Heart left ventricle (tissue), 16 donors: ENCODE data around the gene LCN10. TPM values are rescaled to one million over a fixed set of nuclear protein-coding genes. Genes with fewer than 3 reads are reported as not detected.
A peak's percentile ranks its signal among the peaks of the same experiment; 100 is the strongest.

Experiments used
- ATAC-seq, 4 donors: fragments of 200-7000 bp; cut with Tn5 transposase; one replicate each; pipeline ENCODE4 v1.9.1; 2020 to 2022; ENCODE audit warnings: moderate library complexity in 4 of 4, mild to moderate bottlenecking in 3 of 4, moderate number of reproducible peaks in 1 of 4
- DNase-seq, 5 donors: peaks; one replicate each; pipeline ENCODE4 v3.0.0-alpha.2; 2020
- H3K27ac ChIP-seq, 12 donors: fragments of 200-600 bp; sonication (generic) in 4 of 12; one replicate each; pipeline versions ENCODE4 v1.5.0 to v1.8.0; 2016 to 2022; ENCODE audit warnings: mild to moderate bottlenecking in 2 of 12
- H3K27me3 ChIP-seq, 9 donors: fragments of 200-600 bp; sonication (generic) in 2 of 9; one replicate each; pipeline versions ENCODE4 v1.5.1 to v1.8.0; 2016 to 2022; ENCODE audit warnings: mild to moderate bottlenecking in 3 of 9
- H3K36me3 ChIP-seq, 9 donors: fragments of 200-600 bp; sonication (generic) in 2 of 9; one replicate each; pipeline versions ENCODE4 v1.5.0 to v1.8.0; 2018 to 2022; ENCODE audit warnings: mild to moderate bottlenecking in 2 of 9
- H3K4me1 ChIP-seq, 12 donors: fragments of 200-600 bp; sonication (generic) in 4 of 12; one replicate each; pipeline versions ENCODE4 v1.5.0 to v1.8.0; 2016 to 2022; ENCODE audit warnings: mild to moderate bottlenecking in 3 of 12
- H3K4me3 ChIP-seq, 12 donors: fragments of 200-600 bp; sonication (generic) in 4 of 12; one replicate each; pipeline versions ENCODE4 v1.5.0 to v1.8.0; 2017 to 2022; ENCODE audit warnings: mild to moderate bottlenecking in 9 of 12, moderate library complexity in 4 of 12
- H3K9me3 ChIP-seq, 12 donors: fragments of 200-600 bp; sonication (generic) in 4 of 12; one replicate each; pipeline versions ENCODE4 v1.5.0 to v1.8.0; 2016 to 2022; ENCODE audit warnings: mild to moderate bottlenecking in 1 of 12
- POLR2A ChIP-seq, 2 donors: fragments of 450-650 bp; IDR thresholded peaks; one replicate each; pipeline ENCODE4 v1.6.1; 2017; ENCODE audit warnings: antibody characterized with exemption in 2 of 2, mild to moderate bottlenecking in 2 of 2, moderate library complexity in 2 of 2
- WGBS, 4 donors: extraction: QIAGEN DNeasy Blood & Tissue Kit in 2 of 4; methylation state at CpG; one replicate each; pipeline versions ENCODE4 v1.1.5 to v1.1.7; 2013 to 2018; 5-methylcytosine and 5-hydroxymethylcytosine counted together
- intact Hi-C, 10 donors: fragments of 100-400 bp; cut with DNase I; formaldehyde crosslinking; loops; one replicate each; pipeline versions ENCODE4 v1.11.1 to v1.14.2; 2022
- polyA plus RNA-seq, 2 donors: library from polyadenylated mRNA; stranded (reverse); fragments of 200-250 nt; gene quantifications; one replicate each; pipeline ENCODE4 v1.2.3, GENCODE V29; 2013
- total RNA-seq, 9 donors: library from RNA; depleted of rRNA in 2 of 9; stranded (reverse); fragments of >200 nt in 2 of 9; fragmentation: NEBNext Ultra II Directional in 3 of 9; extraction: Animal tissue kit (Norgen Biotek cat#: 25700) in 3 of 9; gene quantifications; one replicate each; pipeline versions ENCODE4 v1.1.0 to v1.2.4, GENCODE V29; 2016 to 2023
- TF ChIP-seq, protein P1 (sequence below), 12 donors: fragments of 200-600 bp; sonication (generic) in 4 of 12; IDR thresholded peaks; one replicate each; pipeline versions ENCODE4 v1.5.0 to v1.8.0; 2018 to 2022; ENCODE audit warnings: antibody characterized with exemption in 12 of 12, mild to moderate bottlenecking in 5 of 12
- donor health status: ischemic (EF 13 %, LVEDD 7.1; RV severe dilation, severe dysfunction).
- donor health status: healthy with polysubstance abuse.
- donor health status: DM: no; HTN: yes; CAD: no.
- donor health status: DM: no; HTN: no; CAD: no.
- donor health status: ischemic (EF 25% LVEDD 6.9; RV normal size, moderate dysfunction).
- donor health status: ischemic (EF 25% LVEDD 5.7; RV mildly dilated, moderate dysfunction).
- donor health status: healthy.
- donor health status: DM: yes; HTN: yes; CAD: no.
- donor health status: ischemic (EF 35%, LVEDD 5.7; RV mildly dilated, moderate dysfunction).
- donor health status: nonischemic (EF 11% LVEDD 7.7; RV severe dilation, severe dysfunction).
- donor health status: DM: yes; HTN: yes; CAD: no.
- donor health status: PGD.
- donor health status: ischemic (EF 29% LVEDD 5.4; RV normal size, mild dysfunction).
- donor health status: nonischemic (EF 23%, LVEDD 6.1; RV moderate dilation, normal function).

Gene LCN10
- total and polyA plus RNA-seq, 11 donors: 0.50 to 40.7 (median 10.5) TPM

DNA sequence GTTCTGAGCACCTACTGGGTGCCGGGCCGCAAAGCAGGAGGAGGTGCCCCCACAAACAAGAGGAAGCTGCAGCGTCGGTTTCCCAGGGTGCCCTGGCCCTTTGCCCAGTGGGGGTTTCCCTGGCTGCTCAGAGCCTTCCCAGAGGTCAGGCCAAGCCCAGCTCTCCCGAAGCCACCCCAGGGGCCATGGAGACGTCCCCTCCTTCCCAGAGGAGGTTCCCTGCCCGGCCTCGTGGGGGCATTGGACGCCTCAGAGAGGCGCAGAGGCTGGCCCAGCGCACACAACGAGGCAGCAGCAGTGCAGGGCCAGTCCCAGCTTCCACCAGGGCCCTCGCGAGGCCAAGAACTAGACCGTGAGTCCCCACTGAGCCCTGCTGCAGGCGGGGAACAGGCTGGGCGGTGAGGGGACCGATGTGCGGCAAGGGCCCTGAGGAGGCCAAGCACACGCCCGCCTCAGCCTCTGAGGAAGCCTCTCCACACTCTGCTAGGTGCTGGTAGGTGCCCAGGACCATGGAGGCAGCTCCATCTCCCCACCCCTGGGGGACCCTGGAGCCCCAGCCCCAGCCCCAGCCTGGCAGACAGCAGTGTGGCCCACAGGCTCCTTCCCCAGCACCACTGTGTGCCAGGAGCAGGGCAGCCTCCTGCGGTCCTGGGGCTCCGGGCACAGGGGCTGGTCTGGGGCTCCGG lies 23.4 kb downstream of the LCN10 start:
- Histone ChIP-seq H3K4me1 (peaks cover 4 to 77% (median 48%) of the 10 kb centered on the region in 12 donors), H3K36me3 (peaks cover 3 to 34% (median 25%) of the 10 kb centered on the region in 9 donors), H3K27ac (peak overlapping the region in 10 of 12 donors; percentile 8 to 62 (median 48)), H3K27me3 (no peaks in the 10 kb centered on the region), H3K4me3 (no peak overlapping the region), H3K9me3 (no peaks in the 10 kb centered on the region)
- DNase-seq (peak in 2 of 5 donors; percentile 41 to 57), ATAC-seq (peak in 2 of 4 donors; percentile 0 to 11)
- intact Hi-C loops: no loop called here
- no peak for TF ChIP-seq POLR2A (IDR thresholded peaks at IDR 0.05)
- TF ChIP-seq, protein P1, sequence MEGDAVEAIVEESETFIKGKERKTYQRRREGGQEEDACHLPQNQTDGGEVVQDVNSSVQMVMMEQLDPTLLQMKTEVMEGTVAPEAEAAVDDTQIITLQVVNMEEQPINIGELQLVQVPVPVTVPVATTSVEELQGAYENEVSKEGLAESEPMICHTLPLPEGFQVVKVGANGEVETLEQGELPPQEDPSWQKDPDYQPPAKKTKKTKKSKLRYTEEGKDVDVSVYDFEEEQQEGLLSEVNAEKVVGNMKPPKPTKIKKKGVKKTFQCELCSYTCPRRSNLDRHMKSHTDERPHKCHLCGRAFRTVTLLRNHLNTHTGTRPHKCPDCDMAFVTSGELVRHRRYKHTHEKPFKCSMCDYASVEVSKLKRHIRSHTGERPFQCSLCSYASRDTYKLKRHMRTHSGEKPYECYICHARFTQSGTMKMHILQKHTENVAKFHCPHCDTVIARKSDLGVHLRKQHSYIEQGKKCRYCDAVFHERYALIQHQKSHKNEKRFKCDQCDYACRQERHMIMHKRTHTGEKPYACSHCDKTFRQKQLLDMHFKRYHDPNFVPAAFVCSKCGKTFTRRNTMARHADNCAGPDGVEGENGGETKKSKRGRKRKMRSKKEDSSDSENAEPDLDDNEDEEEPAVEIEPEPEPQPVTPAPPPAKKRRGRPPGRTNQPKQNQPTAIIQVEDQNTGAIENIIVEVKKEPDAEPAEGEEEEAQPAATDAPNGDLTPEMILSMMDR (IDR thresholded peaks at IDR 0.05): no peak
- WGBS, 4 donors: 29 to 64% (median 50%) methylated on average over 9 to 24 of the region's 24 CpGs; no CpG with 5 or more reads in 1 of the 4 donors

DNA sequence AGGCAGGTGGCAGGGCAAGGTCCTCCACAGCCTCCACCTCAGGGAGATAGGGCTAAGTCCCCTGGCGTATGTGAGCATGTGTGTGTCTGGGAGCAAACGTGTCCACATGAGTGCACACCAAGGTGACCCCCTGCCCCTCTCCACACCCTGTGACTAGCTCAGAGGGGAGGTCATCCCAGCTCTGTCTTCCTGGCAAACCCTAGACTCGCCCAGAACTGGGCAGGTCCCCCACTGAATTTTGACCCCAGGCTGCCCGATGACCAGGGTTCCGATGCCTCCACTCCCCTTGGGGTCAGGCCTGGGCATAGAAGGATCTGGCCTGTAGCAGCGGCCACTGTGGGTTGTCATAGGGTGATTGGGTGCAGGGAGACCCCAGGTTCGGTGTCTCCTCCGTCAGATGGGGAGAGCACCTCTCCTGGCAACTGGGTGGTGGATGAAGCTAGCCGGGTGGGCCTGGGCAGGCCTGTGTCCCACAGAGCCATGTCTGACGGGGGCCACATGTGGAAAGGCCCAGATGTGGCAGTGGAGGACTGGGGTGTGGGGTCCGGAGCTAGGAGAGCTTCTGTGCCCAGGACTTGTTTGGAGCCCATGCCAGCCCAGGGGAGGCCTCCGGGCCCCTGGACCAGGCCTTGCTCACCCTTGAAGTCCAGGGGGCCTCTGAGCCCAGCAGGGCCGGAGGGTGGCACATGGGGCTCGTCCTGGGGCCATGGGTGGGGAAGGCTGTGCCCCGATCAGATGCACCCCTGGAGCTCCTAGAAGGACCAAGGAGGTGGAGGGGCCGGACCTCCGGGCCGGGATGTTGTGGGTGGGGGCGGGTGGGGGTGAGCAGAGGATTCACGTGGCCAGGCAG lies 24.2 kb downstream of the LCN10 start:
- Histone ChIP-seq H3K4me1 (peaks cover 4 to 77% (median 54%) of the 10 kb centered on the region in 12 donors), H3K27me3 (peaks cover 0 to 3% (median 0%) of the 10 kb centered on the region in 9 donors), H3K27ac (peak overlapping the region in 7 of 12 donors; percentile 18 to 62 (median 47)), H3K36me3 (peaks cover 3 to 27% (median 18%) of the 10 kb centered on the region in 9 donors), H3K9me3 (no peaks in the 10 kb centered on the region), H3K4me3 (no peak overlapping the region)
- TF ChIP-seq POLR2A (IDR thresholded peaks at IDR 0.05): no peak
- intact Hi-C loops: no loop called here
- WGBS, 4 donors: 80 to 85% (median 82%) methylated on average over 14 to 20 of the region's 20 CpGs
- no peak for DNase-seq
- ATAC-seq: no peak

DNA sequence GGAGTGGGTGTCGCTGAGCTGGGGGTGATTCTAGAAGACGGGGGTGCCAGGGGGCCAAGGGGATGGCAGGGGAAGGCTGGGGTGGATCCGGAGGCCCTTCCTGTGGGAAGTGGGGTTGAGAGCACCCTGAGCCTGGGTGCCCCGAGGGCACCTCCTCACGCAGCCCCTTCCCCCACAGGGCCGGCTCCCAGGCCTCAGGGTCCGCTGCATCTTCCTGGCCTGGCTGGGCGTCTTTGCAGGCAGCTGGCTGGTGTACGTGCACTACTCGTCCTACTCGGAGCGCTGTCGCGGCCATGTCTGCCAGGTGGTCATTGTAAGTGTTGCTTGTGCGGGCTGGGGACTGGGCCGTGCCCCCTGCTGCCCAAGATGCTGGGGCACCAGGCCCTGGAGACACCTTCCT lies 25.3 kb downstream of the LCN10 start:
- peak in 1 of 5 donors; percentile 22 for DNase-seq
- 87 to 93% (median 90%) methylated on average over 11 to 16 of the region's 16 CpGs for WGBS, 4 donors
- no peak for TF ChIP-seq POLR2A (IDR thresholded peaks at IDR 0.05)
- TF ChIP-seq, protein P1 (IDR thresholded peaks at IDR 0.05): no peak
- intact Hi-C loops: no loop called here
- Histone ChIP-seq H3K4me1 (peaks cover 4 to 76% (median 57%) of the 10 kb centered on the region in 12 donors), H3K36me3 (peaks cover 0 to 15% (median 6%) of the 10 kb centered on the region in 9 donors), H3K9me3 (no peaks in the 10 kb centered on the region), H3K27me3 (peaks cover 0 to 13% (median 0%) of the 10 kb centered on the region in 9 donors), H3K4me3 (no peak overlapping the region), H3K27ac (no peak overlapping the region)
- ATAC-seq: no peak

DNA sequence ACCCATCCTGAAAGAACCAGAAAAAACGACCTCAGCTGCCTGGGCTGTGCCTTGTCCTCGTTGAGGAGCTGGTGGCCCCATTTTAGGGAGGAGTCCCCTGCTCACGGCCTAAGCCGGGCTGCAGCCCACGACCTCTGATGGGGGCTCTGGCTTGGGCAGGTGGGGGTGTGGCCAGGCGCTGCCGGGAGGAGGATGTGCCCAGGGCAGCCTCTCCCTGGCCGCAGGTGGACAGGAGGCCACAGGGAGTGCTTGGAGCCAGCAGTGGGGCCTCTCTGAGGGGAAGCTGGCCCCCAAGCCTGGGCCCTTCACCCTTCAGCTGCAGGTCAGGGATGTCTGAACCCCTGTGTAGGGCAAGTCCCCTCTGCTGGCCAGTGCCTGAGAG lies 27.9 kb downstream of the LCN10 start:
- intact Hi-C loops: loop anchor here in 1 of 10 donors (5.0 kb wide), 1 partner anchor 38 kb away; no protein-coding TSS in a partner anchor
- peak overlapping the region; percentile 64 to 91 (median 86) for H3K27ac ChIP-seq
- peak in 3 of 4 donors; percentile 0 to 18 (median 3) for ATAC-seq

More for the DNA sequence above, 27.9 kb downstream of the LCN10 start:
- DNase-seq: no peak
- no peak for TF ChIP-seq POLR2A (IDR thresholded peaks at IDR 0.05)
- TF ChIP-seq, protein P1 (IDR thresholded peaks at IDR 0.05): no peak
- Histone ChIP-seq H3K27me3 (peaks cover 0 to 23% (median 0%) of the 10 kb centered on the region in 9 donors), H3K9me3 (no peaks in the 10 kb centered on the region), H3K36me3 (no peaks in the 10 kb centered on the region), H3K4me3 (peak overlapping the region in 1 of 12 donors; percentile 15), H3K4me1 (peaks cover 4 to 59% (median 38%) of the 10 kb centered on the region in 12 donors)
- 50 to 73% (median 55%) methylated on average over 7 to 8 of the region's 8 CpGs for WGBS, 4 donors
